H1 (cell line): Measurements from ENCODE around the gene SRRM2. TPM values are rescaled to one million over a fixed set of nuclear protein-coding genes. Genes with fewer than 3 reads are reported as not detected.

Source experiments
- MAFK ChIP-seq: IDR thresholded peaks from 2 replicates; pipeline ENCODE4 v1.6.1; 2012; ENCODE audit warnings: low read depth, mild to moderate bottlenecking, improper control_type of control experiment, low read length
- POLR2AphosphoS5 ChIP-seq: IDR thresholded peaks from 2 replicates; pipeline ENCODE4 v1.6.1; 2011; ENCODE audit warnings: low read depth, low read length
- RFX5 ChIP-seq: IDR thresholded peaks from 2 replicates; pipeline ENCODE4 v1.6.1; 2011; ENCODE audit warnings: low read depth, low read length, improper control_type of control experiment, borderline replicate concordance
- RNF2 ChIP-seq: fragments of 200-900, 300-1000 bp; sonication (generic); IDR thresholded peaks from 2 replicates; pipeline ENCODE4 v1.7.1; 2016; ENCODE audit warnings: borderline replicate concordance, low read depth, mild to moderate bottlenecking, antibody characterized with exemption, low read length; ENCODE audit not compliant: poor library complexity, severe bottlenecking; ENCODE audit errors: missing control alignments
- SIRT6 ChIP-seq: IDR thresholded peaks from one replicate; pipeline ENCODE4 v1.7.1; 2012; ENCODE audit warnings: low read length, inconsistent platforms
- SP2 ChIP-seq: IDR thresholded peaks from 2 replicates; pipeline ENCODE4 v1.6.1; 2012; ENCODE audit warnings: mild to moderate bottlenecking, low read length, inconsistent platforms
- SRF ChIP-seq: IDR thresholded peaks from 2 replicates; pipeline ENCODE4 v1.6.1; 2011; ENCODE audit warnings: mild to moderate bottlenecking, low read depth, low read length, moderate library complexity
- polyA plus RNA-seq, 7 experiments: library from polyadenylated mRNA; depleted of rRNA in 3 of 7; stranded (reverse) in 5 of 7; unstranded in 2 of 7; fragments of >200 nt in 5 of 7; fragments of 200-250 nt in 2 of 7; gene quantifications; 1 replicate in 5 of 7; 2 replicates in 1 of 7; 4 replicates in 1 of 7; pipeline versions ENCODE4 v1.2.1 to v1.2.3, GENCODE V29; 2011 to 2013; ENCODE audit warnings: missing spikeins in 2 of 7, mixed read lengths in 2 of 7
- total RNA-seq: library from RNA; stranded (reverse); fragmentation: NEBNext Ultra II Directional; extraction: Animal tissue kit (Norgen Biotek cat#: 25700); gene quantifications from 2 replicates; pipeline ENCODE4 v1.2.1, GENCODE V29; 2021

Gene SRRM2
- total and polyA plus RNA-seq, 2 of the 8 experiments (the other 6 are each of a cell fraction or from before 2014, with no cell fraction given) = 300 to 579 TPM

- TF ChIP-seq RNF2 = no peak
- no peak for TF ChIP-seq SRF
- TF ChIP-seq SP2 = no peak
- no peak for TF ChIP-seq POLR2AphosphoS5
- TF ChIP-seq MAFK = no peak
- TF ChIP-seq RFX5 = no peak
- TF ChIP-seq SIRT6 = no peak
Observed at GRCh38 chr16:2775131-2775716, 22.8 kb downstream of the SRRM2 start (continued).
